ENCODE measurements around the gene APLP1. TPM values are rescaled to one million over a fixed set of nuclear protein-coding genes. Genes with fewer than 3 reads are reported as not detected.
A peak's percentile ranks its signal among the peaks of the same experiment; 100 is the strongest.
"Not testable (repeated sequence)": the region's sequence is repeated elsewhere in the genome, so short reads cannot be mapped to it uniquely, and the experiment has no call there.

APLP1 gene
- total RNA-seq, 1 donor from 2014 or later, result 2.1 TPM

GRCh38 chr19:35832054-35832453 lies 36.3 kb upstream of the APLP1 start:
- no peaks in the 10 kb centered on the region for H3K36me3 ChIP-seq
- intact Hi-C loops (cut with DNase I), result no loop called here
- H3K27ac ChIP-seq, result no peak overlapping the region
- DNase-seq, result no peak
- ATAC-seq, result no peak
- no peak overlapping the region for H3K4me3 ChIP-seq
- H3K9me3 ChIP-seq, result no peaks in the 10 kb centered on the region
- peaks cover 7% of the 10 kb centered on the region for H3K27me3 ChIP-seq (ENCODE audit: low read depth)
- TF ChIP-seq CTCF (IDR thresholded peaks at IDR 0.05), result no peak
- no peaks in the 10 kb centered on the region for H3K4me1 ChIP-seq

- intact Hi-C loops (cut with DNase I), result no loop called here
- peaks cover 7% of the 10 kb centered on the region for H3K27me3 ChIP-seq (ENCODE audit: low read depth)
- no peak overlapping the region for H3K27ac ChIP-seq
- H3K4me3 ChIP-seq, result no peak overlapping the region
- DNase-seq (no peak), ATAC-seq (no peak)
- no peak for TF ChIP-seq CTCF (IDR thresholded peaks at IDR 0.05)
- H3K9me3 ChIP-seq, result no peaks in the 10 kb centered on the region
- H3K36me3 ChIP-seq, result no peaks in the 10 kb centered on the region
- no peaks in the 10 kb centered on the region for H3K4me1 ChIP-seq
These were observed 34.4 kb upstream of the APLP1 start for GRCh38 chr19:35833972-35834371.

- H3K27me3 ChIP-seq (ENCODE audit: low read depth); ATAC-seq; intact Hi-C loops (cut with DNase I); H3K36me3 ChIP-seq; H3K27ac ChIP-seq; DNase-seq; H3K4me3 ChIP-seq; H3K9me3 ChIP-seq; H3K4me1 ChIP-seq: not testable (repeated sequence)
These were observed 32.3 kb upstream of the APLP1 start for GRCh38 chr19:35836096-35836495.

GRCh38 chr19:35841961-35842595 lies 26.3 kb upstream of the APLP1 start:
- Histone ChIP-seq H3K27me3 (ENCODE audit: low read depth) (peaks cover 43% of the 10 kb centered on the region), H3K9me3 (no peaks in the 10 kb centered on the region), H3K4me1 (peaks cover 14% of the 10 kb centered on the region), H3K4me3 (no peak overlapping the region), H3K27ac (no peak overlapping the region), H3K36me3 (no peaks in the 10 kb centered on the region)
- DNase-seq, result no peak
- TF ChIP-seq CTCF (IDR thresholded peaks at IDR 0.05), result no peak
- ATAC-seq, result no peak
- intact Hi-C loops (cut with DNase I), result no loop called here

GRCh38 chr19:35842666-35843272 lies 25.6 kb upstream of the APLP1 start:
- ATAC-seq (no peak), DNase-seq (no peak)
- no peaks in the 10 kb centered on the region for H3K9me3 ChIP-seq
- peaks cover 44% of the 10 kb centered on the region for H3K27me3 ChIP-seq (ENCODE audit: low read depth)
- H3K36me3 ChIP-seq, result no peaks in the 10 kb centered on the region
- peaks cover 14% of the 10 kb centered on the region for H3K4me1 ChIP-seq
- H3K4me3 ChIP-seq, result no peak overlapping the region
- H3K27ac ChIP-seq, result no peak overlapping the region
- no peak for TF ChIP-seq CTCF (IDR thresholded peaks at IDR 0.05)
- intact Hi-C loops (cut with DNase I), result no loop called here

GRCh38 chr19:35843676-35844481 lies 24.5 kb upstream of the APLP1 start:
- TF ChIP-seq CTCF (IDR thresholded peaks at IDR 0.05), result no peak
- Histone ChIP-seq H3K27ac (no peak overlapping the region), H3K9me3 (no peaks in the 10 kb centered on the region), H3K4me3 (no peak overlapping the region), H3K4me1 (peaks cover 14% of the 10 kb centered on the region), H3K27me3 (ENCODE audit: low read depth) (peaks cover 54% of the 10 kb centered on the region), H3K36me3 (no peaks in the 10 kb centered on the region)
- ATAC-seq, result peak; percentile 9 to 37
- intact Hi-C loops (cut with DNase I), result no loop called here
- DNase-seq, result no peak

Data from lower lobe of right lung (tissue), 2 donors.